ENCODE results near the gene AGBL1. TPM values are rescaled to one million over a fixed set of nuclear protein-coding genes. Genes with fewer than 3 reads are reported as not detected.
"Not testable (repeated sequence)": the region's sequence is repeated elsewhere in the genome, so short reads cannot be mapped to it uniquely, and the experiment has no call there.

The AGBL1 gene
- total RNA-seq, 8 experiments from 2014 or later: 0.05 to 0.38 (median 0.24) TPM; not detected in 1

- 0 to 92% (median 80%) methylated on average over 1 to 3 of the region's 3 CpGs; no CpG with 5 or more reads in 3 of the 10 experiments for WGBS, 10 experiments
- Histone ChIP-seq H3K4me1 (replicated peaks in 1 of 2) (no peaks in the 10 kb centered on the region), H3K4me3 (no peak overlapping the region), H3K27ac (no peak overlapping the region)
- in situ Hi-C loops (cut with MboI; ENCODE audit: low pct_unique_long_range_greater_than_20kb in 2 of 9, low sequenced_read_pairs in 9 of 9, unreplicated experiment in 9 of 9): no loop called here
- no peak for ATAC-seq (replicated peaks in 6 of 8)
Measured at GRCh38 chr15:86425746-86426145, 346.1 kb downstream of the AGBL1 start.

- peaks cover 2 to 10% of the 10 kb centered on the region in 2 donors for H3K4me1 ChIP-seq (replicated peaks in 1 of 2)
- 14 to 100% (median 67%) methylated on average over 1 to 2 of the region's 2 CpGs; no CpG with 5 or more reads in 6 of the 10 experiments for WGBS, 10 experiments
- in situ Hi-C loops (cut with MboI; ENCODE audit: low pct_unique_long_range_greater_than_20kb in 2 of 9, low sequenced_read_pairs in 9 of 9, unreplicated experiment in 9 of 9): no loop called here
- no peak overlapping the region for H3K27ac ChIP-seq
- no peak for ATAC-seq (replicated peaks in 6 of 8)
- no peak overlapping the region for H3K4me3 ChIP-seq
Measured at GRCh38 chr15:86432861-86433260, 353.2 kb downstream of the AGBL1 start.

GRCh38 chr15:86433983-86434382, 354.3 kb downstream of the AGBL1 start:
- in situ Hi-C loops (cut with MboI; ENCODE audit: low pct_unique_long_range_greater_than_20kb in 2 of 9, low sequenced_read_pairs in 9 of 9, unreplicated experiment in 9 of 9): no loop called here
- no peak overlapping the region for H3K27ac ChIP-seq
- H3K4me3 ChIP-seq: no peak overlapping the region
- 0 to 100% (median 45%) methylated on average over 1 to 4 of the region's 4 CpGs; no CpG with 5 or more reads in 1 of the 10 experiments for WGBS, 10 experiments
- no peak for ATAC-seq (replicated peaks in 6 of 8)
- H3K4me1 ChIP-seq (replicated peaks in 1 of 2): peaks cover 2 to 10% of the 10 kb centered on the region in 2 donors

DNA sequence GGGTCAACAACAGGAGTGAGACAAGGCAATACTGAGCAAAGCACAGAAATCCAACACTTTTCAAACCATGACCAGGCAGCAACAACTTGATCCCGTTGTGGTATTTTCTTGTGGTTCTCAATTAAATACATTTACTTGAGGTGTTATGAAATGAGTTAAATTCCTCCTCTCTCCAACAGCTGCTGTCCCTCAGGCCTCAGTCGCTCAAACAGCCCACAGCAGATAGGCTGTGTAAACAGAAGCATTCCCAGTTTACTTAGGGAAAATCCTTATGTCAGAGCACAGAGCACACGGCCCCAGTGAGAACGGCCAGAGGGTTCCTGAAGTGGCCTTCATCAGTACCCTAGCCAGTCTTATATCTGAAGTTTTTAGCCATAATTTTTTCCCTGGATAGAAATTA, 359.9 kb downstream of the AGBL1 start:
- Histone ChIP-seq H3K4me1 (replicated peaks in 1 of 2) (no peaks in the 10 kb centered on the region), H3K27ac (no peak overlapping the region), H3K4me3 (no peak overlapping the region)
- ATAC-seq (replicated peaks in 6 of 8): peak in 1 of 8 experiments; percentile 41
- in situ Hi-C loops (cut with MboI; ENCODE audit: low pct_unique_long_range_greater_than_20kb in 2 of 9, low sequenced_read_pairs in 9 of 9, unreplicated experiment in 9 of 9): no loop called here
- WGBS, 10 experiments: 0 to 100% (median 70%) methylated on average over 1 to 4 of the region's 4 CpGs; no CpG with 5 or more reads in 1 of the 10 experiments

DNA sequence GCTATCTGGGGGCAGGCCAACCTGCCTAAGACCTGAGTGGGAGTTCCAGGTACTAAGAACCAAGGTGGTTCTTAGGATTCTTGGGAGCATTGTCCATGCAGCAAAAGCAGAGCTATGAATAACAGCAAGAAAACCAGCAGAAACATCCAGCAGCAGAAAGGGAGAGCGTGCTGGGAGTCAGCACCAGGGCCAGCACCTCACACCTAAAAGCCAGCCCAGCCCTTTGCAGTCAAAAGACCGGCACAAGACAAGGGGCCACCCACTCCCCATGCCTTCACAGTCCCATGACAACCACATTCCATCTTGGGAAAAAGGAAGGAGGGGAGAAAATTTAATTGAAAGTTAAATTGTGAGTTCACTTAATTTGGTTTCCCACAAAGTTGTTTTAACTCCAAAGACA, 364.9 kb downstream of the AGBL1 start:
- H3K27ac ChIP-seq: no peak overlapping the region
- H3K4me3 ChIP-seq: no peak overlapping the region
- WGBS, 10 experiments: 0 to 52% (median 0%) methylated on average over 1 to 2 of the region's 2 CpGs; no CpG with 5 or more reads in 3 of the 10 experiments
- peaks cover 9 to 12% of the 10 kb centered on the region in 2 donors for H3K4me1 ChIP-seq (replicated peaks in 1 of 2)
- in situ Hi-C loops (cut with MboI; ENCODE audit: low pct_unique_long_range_greater_than_20kb in 2 of 9, low sequenced_read_pairs in 9 of 9, unreplicated experiment in 9 of 9): no loop called here
- peak in 2 of 8 experiments; percentile 50 to 73 for ATAC-seq (replicated peaks in 6 of 8)

- Histone ChIP-seq H3K4me1 (replicated peaks in 1 of 2) (peaks cover 9 to 12% of the 10 kb centered on the region in 2 donors), H3K27ac (no peak overlapping the region), H3K4me3 (no peak overlapping the region)
- ATAC-seq (replicated peaks in 6 of 8): peak in 5 of 8 experiments; percentile 69 to 90 (median 82)
- in situ Hi-C loops (cut with MboI; ENCODE audit: low pct_unique_long_range_greater_than_20kb in 2 of 9, low sequenced_read_pairs in 9 of 9, unreplicated experiment in 9 of 9): no loop called here
- WGBS, 10 experiments: 0 to 49% (median 21%) methylated on average over 1 to 5 of the region's 6 CpGs; no CpG with 5 or more reads in 1 of the 10 experiments
Measured at GRCh38 chr15:86445579-86446252, 366.0 kb downstream of the AGBL1 start.

DNA sequence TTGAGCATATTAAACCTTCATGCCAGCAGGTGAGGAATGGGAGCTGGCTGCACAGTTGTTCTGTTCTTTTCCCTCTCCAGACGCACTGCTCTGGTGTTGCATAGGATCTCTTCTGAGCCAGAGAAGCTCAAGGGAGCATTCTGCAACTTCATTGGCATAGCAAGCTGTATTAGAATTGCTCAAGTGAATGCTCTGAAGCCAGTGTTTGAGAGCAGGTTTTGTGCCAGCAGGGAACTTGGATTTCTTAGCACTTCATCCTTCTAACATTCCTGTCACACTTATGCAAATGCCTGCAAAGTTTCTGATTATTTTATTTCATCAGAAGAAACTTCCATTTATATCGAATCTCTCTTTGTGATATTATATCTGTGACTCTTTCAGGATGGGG, 366.6 kb downstream of the AGBL1 start:
- in situ Hi-C loops (cut with MboI; ENCODE audit: low pct_unique_long_range_greater_than_20kb in 2 of 9, low sequenced_read_pairs in 9 of 9, unreplicated experiment in 9 of 9): no loop called here
- H3K4me1 ChIP-seq (replicated peaks in 1 of 2): peaks cover 9 to 12% of the 10 kb centered on the region in 2 donors
- ATAC-seq (replicated peaks in 6 of 8): peak in 2 of 8 experiments; percentile 4 to 11
- no peak overlapping the region for H3K27ac ChIP-seq
- H3K4me3 ChIP-seq: no peak overlapping the region
- WGBS, 10 experiments: 0 to 88% (median 14%) methylated on average over 1 to 2 of the region's 2 CpGs; no CpG with 5 or more reads in 3 of the 10 experiments

DNA sequence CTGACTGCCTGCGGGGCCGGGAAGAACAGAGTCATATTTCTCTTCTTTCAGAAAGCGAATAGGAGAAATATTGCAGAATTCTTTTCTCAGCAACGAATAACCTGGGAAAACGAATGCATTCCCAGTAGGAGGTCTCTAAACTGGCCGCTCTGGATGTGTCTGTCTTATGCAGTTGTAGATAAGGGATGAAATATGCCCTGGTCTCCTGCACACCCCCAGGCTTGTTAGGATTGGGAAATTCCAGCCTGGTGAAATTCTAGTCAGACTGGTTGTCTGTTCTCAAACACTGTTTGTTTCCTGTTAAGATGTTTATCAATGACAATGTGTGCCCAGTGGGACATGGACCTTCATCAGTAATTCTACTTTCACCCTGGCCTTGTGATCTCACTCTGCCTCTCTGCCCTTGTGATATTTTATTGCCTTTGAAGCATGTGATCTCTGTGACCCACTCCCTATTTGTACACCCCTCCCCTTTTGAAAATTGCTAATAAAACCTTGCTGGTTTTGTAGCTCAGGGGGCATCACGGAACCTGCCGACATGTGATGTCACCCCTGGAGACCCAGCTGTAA, 385.9 kb downstream of the AGBL1 start:
- H3K27ac ChIP-seq; in situ Hi-C loops (cut with MboI; ENCODE audit: low pct_unique_long_range_greater_than_20kb in 2 of 9, low sequenced_read_pairs in 9 of 9, unreplicated experiment in 9 of 9); H3K4me1 ChIP-seq (replicated peaks in 1 of 2); ATAC-seq (replicated peaks in 6 of 8); H3K4me3 ChIP-seq: not testable (repeated sequence)
- WGBS, 10 experiments: 21 to 91% (median 75%) methylated on average over 3 to 8 of the region's 8 CpGs

DNA sequence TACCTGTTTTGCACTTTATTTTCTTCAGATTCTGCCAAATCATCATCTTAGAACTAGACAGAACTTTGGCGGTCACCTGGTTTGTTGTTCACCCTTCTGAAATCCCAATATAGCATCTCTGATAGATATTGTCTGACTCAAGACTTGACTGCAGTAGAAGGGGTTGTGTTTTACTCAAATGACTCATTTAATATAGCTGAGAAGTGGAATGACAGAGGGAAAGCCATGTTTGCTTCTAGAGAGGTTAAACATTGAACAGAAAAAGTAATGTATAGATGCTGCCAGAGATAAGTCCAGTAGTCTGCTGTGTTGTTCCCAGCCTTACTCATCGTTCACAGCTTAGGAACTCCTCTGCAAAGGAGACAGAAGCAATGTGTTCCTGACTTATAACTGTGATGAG, 402.0 kb downstream of the AGBL1 start:
- ATAC-seq (replicated peaks in 6 of 8): no peak
- WGBS, 10 experiments: 8 to 100% (median 86%) methylated on average over 1 to 2 of the region's 2 CpGs; no CpG with 5 or more reads in 1 of the 10 experiments
- peaks cover 0 to 7% of the 10 kb centered on the region in 2 donors for H3K4me1 ChIP-seq (replicated peaks in 1 of 2)
- no peak overlapping the region for H3K27ac ChIP-seq
- H3K4me3 ChIP-seq: no peak overlapping the region
- in situ Hi-C loops (cut with MboI; ENCODE audit: low pct_unique_long_range_greater_than_20kb in 2 of 9, low sequenced_read_pairs in 9 of 9, unreplicated experiment in 9 of 9): no loop called here

DNA sequence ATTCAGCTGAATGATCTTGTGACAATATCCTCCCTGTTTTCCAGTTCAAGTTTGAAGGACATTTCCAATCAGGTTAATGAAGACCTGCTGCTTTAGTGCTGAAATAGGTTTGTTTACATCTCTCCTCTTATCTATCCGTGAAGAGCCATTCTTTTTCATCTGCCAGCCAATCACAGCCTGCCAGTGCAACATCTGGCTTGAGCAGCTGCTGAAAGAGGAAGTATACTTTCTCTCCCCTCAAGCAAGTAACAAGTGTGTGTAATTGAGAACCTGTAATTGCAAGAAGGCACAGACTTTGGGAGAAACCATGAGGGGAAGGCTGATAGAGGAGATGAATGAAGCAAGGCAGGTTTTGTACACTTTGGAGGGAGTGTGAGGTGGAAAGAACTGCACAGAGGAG, 404.3 kb downstream of the AGBL1 start:
- H3K4me1 ChIP-seq (replicated peaks in 1 of 2): peaks cover 0 to 7% of the 10 kb centered on the region in 2 donors
- in situ Hi-C loops (cut with MboI; ENCODE audit: low pct_unique_long_range_greater_than_20kb in 2 of 9, low sequenced_read_pairs in 9 of 9, unreplicated experiment in 9 of 9): no loop called here
- no peak overlapping the region for H3K4me3 ChIP-seq
- 0 to 50% (median 22%) methylated on average over 1 of the region's 1 CpG; no CpG with 5 or more reads in 3 of the 10 experiments for WGBS, 10 experiments
- ATAC-seq (replicated peaks in 6 of 8): no peak
- no peak overlapping the region for H3K27ac ChIP-seq

- no peaks in the 10 kb centered on the region for H3K4me1 ChIP-seq (replicated peaks in 1 of 2)
- WGBS, 10 experiments: 13 to 100% (median 86%) methylated on average over 1 to 3 of the region's 3 CpGs; no CpG with 5 or more reads in 6 of the 10 experiments
- no peak overlapping the region for H3K27ac ChIP-seq
- no peak overlapping the region for H3K4me3 ChIP-seq
- in situ Hi-C loops (cut with MboI; ENCODE audit: low pct_unique_long_range_greater_than_20kb in 2 of 9, low sequenced_read_pairs in 9 of 9, unreplicated experiment in 9 of 9): no loop called here
- ATAC-seq (replicated peaks in 6 of 8): no peak
Measured at GRCh38 chr15:86488046-86488445, 408.4 kb downstream of the AGBL1 start.

DNA sequence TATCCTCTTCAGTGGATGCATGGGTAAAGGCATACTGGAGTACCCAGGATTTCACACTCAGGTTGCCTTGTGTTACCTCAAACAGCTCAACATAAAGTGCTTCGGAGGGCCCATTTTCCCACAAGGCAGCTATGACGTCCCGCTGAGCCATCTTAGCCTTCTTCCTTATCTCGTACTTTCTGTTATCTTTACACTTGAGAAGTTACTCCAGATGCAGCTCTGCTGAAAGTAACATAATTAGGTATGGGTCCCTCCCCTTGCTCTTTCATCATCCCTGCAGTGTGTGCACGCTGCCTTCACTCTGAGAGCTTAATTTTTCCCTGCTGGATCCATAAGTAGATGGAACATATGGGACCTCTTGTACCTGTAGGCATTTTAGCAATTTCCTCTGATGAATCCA, 410.3 kb downstream of the AGBL1 start:
- no peaks in the 10 kb centered on the region for H3K4me1 ChIP-seq (replicated peaks in 1 of 2)
- 0 to 88% (median 44%) methylated on average over 1 to 5 of the region's 5 CpGs; no CpG with 5 or more reads in 3 of the 10 experiments for WGBS, 10 experiments
- in situ Hi-C loops (cut with MboI; ENCODE audit: low pct_unique_long_range_greater_than_20kb in 2 of 9, low sequenced_read_pairs in 9 of 9, unreplicated experiment in 9 of 9): no loop called here
- no peak overlapping the region for H3K4me3 ChIP-seq
- ATAC-seq (replicated peaks in 6 of 8): no peak
- H3K27ac ChIP-seq: no peak overlapping the region

GRCh38 chr15:86491118-86491517, 411.4 kb downstream of the AGBL1 start:
- H3K4me3 ChIP-seq: no peak overlapping the region
- 0 to 100% (median 76%) methylated on average over 1 to 2 of the region's 2 CpGs; no CpG with 5 or more reads in 2 of the 10 experiments for WGBS, 10 experiments

More at GRCh38 chr15:86491118-86491517, 411.4 kb downstream of the AGBL1 start:
- no peak for ATAC-seq (replicated peaks in 6 of 8)
- Histone ChIP-seq H3K4me1 (replicated peaks in 1 of 2) (no peaks in the 10 kb centered on the region), H3K27ac (no peak overlapping the region)
- in situ Hi-C loops (cut with MboI; ENCODE audit: low pct_unique_long_range_greater_than_20kb in 2 of 9, low sequenced_read_pairs in 9 of 9, unreplicated experiment in 9 of 9): no loop called here
